Calu3 (cell line): Measurements from ENCODE around the gene CHRM5. TPM values are rescaled to one million over a fixed set of nuclear protein-coding genes. Genes with fewer than 3 reads are reported as not detected.

Source experiments
- BruUV-seq: library from RNA; stranded (reverse); fragments of 400-500 nt; replicated peaks from 2 replicates; lab custom pipeline; 2021; lab: Mats Ljungman, UMichigan
- CTCF ChIA-PET: fragments of 300-600 bp; sonication (Branson Sonifier 250); formaldehyde crosslinking; loops from one replicate; lab custom pipeline; 2022; ENCODE audit warnings: antibody characterized with exemption; lab: Charles Lee
- DNase-seq: peaks from one replicate; pipeline ENCODE4 v3.0.0; 2022
- H3K27ac Mint-ChIP-seq: one replicate; pipeline ENCODE4 v1.8.0; 2022; ENCODE audit warnings: mixed read lengths; ENCODE audit not compliant: unreplicated experiment
- H3K27me3 Mint-ChIP-seq: one replicate; pipeline ENCODE4 v1.8.0; 2022; ENCODE audit warnings: mixed read lengths; ENCODE audit not compliant: unreplicated experiment
- H3K36me3 Mint-ChIP-seq: one replicate; pipeline ENCODE4 v1.8.0; 2022; ENCODE audit warnings: mild to moderate bottlenecking, moderate library complexity, mixed read lengths; ENCODE audit not compliant: insufficient read depth, unreplicated experiment
- H3K4me1 Mint-ChIP-seq: one replicate; pipeline ENCODE4 v1.8.0; 2022; ENCODE audit warnings: mild to moderate bottlenecking, low read depth, mixed read lengths; ENCODE audit not compliant: unreplicated experiment
- H3K4me3 Mint-ChIP-seq: one replicate; pipeline ENCODE4 v1.8.0; 2022; ENCODE audit warnings: mild to moderate bottlenecking, low read depth, moderate library complexity, mixed read lengths; ENCODE audit not compliant: unreplicated experiment
- H3K9me3 Mint-ChIP-seq: one replicate; pipeline ENCODE4 v1.8.0; 2022; ENCODE audit warnings: low read depth, mixed read lengths; ENCODE audit not compliant: unreplicated experiment
- CTCF ChIP-seq: fragments of 200-600 bp; IDR thresholded peaks from one replicate; pipeline ENCODE4 v1.8.0; 2022; ENCODE audit warnings: antibody characterized with exemption; ENCODE audit not compliant: unreplicated experiment
- intact Hi-C: fragments of 100-400 bp; cut with micrococcal nuclease; formaldehyde crosslinking; loops from one replicate; pipeline ENCODE4 v1.10.0; 2022; ENCODE audit not compliant: unreplicated experiment
- total RNA-seq: library from RNA; stranded (reverse); gene quantifications from 2 replicates; pipeline ENCODE4 v1.2.3, GENCODE V29; 2022

The CHRM5 gene
- total RNA-seq, 1 experiment from 2014 or later: not detected

GRCh38 chr15:33955945-33956344 is 12.4 kb upstream of the CHRM5 start:
- Mint-ChIP-seq H3K27me3 (no peaks in the 10 kb centered on the region), H3K36me3 (no peaks in the 10 kb centered on the region), H3K9me3 (no peaks in the 10 kb centered on the region), H3K4me3 (no peak overlapping the region), H3K4me1 (no peaks in the 10 kb centered on the region), H3K27ac (no peak overlapping the region)
- intact Hi-C loops: no loop called here
- TF ChIP-seq CTCF: no peak
- CTCF ChIA-PET: no interaction called here
- no peak for DNase-seq
- BruUV-seq: no TSS peak

- no peak for TF ChIP-seq CTCF
Measured at GRCh38 chr15:33956397-33956796, 11.9 kb upstream of the CHRM5 start.

GRCh38 chr15:33959844-33960548 is 8.3 kb upstream of the CHRM5 start:
- Mint-ChIP-seq H3K27ac (no peak overlapping the region), H3K27me3 (no peaks in the 10 kb centered on the region), H3K36me3 (no peaks in the 10 kb centered on the region), H3K4me3 (no peak overlapping the region), H3K4me1 (no peaks in the 10 kb centered on the region), H3K9me3 (no peaks in the 10 kb centered on the region)
- CTCF ChIA-PET: no interaction called here
- no peak for TF ChIP-seq CTCF
- intact Hi-C loops: loop anchor here (5.0 kb wide), 2 partner anchors 108 to 223 kb away; no protein-coding TSS in a partner anchor
- no TSS peak for BruUV-seq
- DNase-seq: no peak

More at GRCh38 chr15:33956397-33956796, 11.9 kb upstream of the CHRM5 start:
- Mint-ChIP-seq H3K36me3 (no peaks in the 10 kb centered on the region), H3K4me3 (no peak overlapping the region), H3K27me3 (no peaks in the 10 kb centered on the region), H3K4me1 (no peaks in the 10 kb centered on the region), H3K27ac (no peak overlapping the region), H3K9me3 (no peaks in the 10 kb centered on the region)
- DNase-seq: no peak
- intact Hi-C loops: no loop called here
- BruUV-seq: no TSS peak
- CTCF ChIA-PET: no interaction called here

GRCh38 chr15:33960549-33960935 is 7.8 kb upstream of the CHRM5 start:
- DNase-seq: no peak
- no peak for TF ChIP-seq CTCF
- CTCF ChIA-PET: no interaction called here
- no peaks in the 10 kb centered on the region for H3K36me3 Mint-ChIP-seq
- no TSS peak for BruUV-seq
- no peak overlapping the region for H3K27ac Mint-ChIP-seq
- H3K4me1 Mint-ChIP-seq: no peaks in the 10 kb centered on the region
- intact Hi-C loops: loop anchor here (5.0 kb wide), 2 partner anchors 108 to 223 kb away; no protein-coding TSS in a partner anchor
- H3K27me3 Mint-ChIP-seq: no peaks in the 10 kb centered on the region
- no peaks in the 10 kb centered on the region for H3K9me3 Mint-ChIP-seq
- H3K4me3 Mint-ChIP-seq: no peak overlapping the region
